ENCODE results near the gene ALDH1L1.

Gene ALDH1L1

DNA sequence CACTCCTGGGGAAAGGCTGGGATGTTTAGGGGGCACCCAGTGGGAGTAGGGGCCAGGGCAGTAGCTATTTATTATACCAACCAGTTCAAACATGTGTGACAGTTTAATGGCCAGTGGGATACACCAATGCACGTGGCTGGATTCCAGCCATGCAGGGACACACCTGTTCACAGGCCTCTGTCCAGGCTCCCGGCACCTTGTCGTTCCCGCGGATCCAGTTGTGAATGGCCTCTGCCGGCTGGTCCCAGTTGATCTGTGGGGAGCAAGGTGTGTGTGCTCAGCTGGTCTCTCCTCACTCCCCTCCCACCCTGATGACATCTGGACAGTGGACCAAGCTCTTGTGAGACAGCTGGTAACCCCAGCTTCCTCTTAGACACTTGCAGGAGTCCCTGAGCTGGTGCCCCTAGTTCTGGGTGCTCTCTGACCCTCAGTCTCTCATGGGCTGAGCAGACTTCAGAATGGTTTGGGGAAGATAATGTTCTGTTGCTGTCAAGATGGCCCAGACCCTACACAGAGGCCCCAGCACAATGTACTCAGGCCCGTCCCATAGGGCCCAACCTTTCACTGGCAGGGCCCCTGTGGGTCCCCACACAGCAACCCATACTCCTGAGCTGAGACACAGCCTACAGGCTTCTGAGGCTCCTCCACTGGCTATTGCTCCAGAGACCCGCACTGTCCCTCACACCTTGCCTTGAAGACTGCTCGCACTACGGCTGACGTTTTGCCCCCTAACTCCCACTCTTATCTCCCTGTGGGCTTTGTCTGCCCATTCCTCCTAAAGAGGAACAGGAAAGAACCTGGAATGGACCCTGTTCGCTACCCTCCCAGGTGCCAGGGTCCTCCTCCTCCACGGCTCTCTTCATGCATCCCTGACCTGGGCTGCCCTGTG, 25.8 kb downstream of the ALDH1L1 start:
- no peak overlapping the region for H3K27ac ChIP-seq
- H3K9me3 ChIP-seq = no peaks in the 10 kb centered on the region
- H3K27me3 ChIP-seq = no peaks in the 10 kb centered on the region
- no peaks in the 10 kb centered on the region for H3K4me1 ChIP-seq (ENCODE audit: control insufficient read depth in 1 of 2, insufficient read depth in 1 of 2, low read depth in 1 of 2, low read length in 1 of 2)
- no peak overlapping the region for H3K4me3 ChIP-seq (ENCODE audit: low read depth in 1 of 2, low read length in 1 of 2)
- TF ChIP-seq, protein P1, sequence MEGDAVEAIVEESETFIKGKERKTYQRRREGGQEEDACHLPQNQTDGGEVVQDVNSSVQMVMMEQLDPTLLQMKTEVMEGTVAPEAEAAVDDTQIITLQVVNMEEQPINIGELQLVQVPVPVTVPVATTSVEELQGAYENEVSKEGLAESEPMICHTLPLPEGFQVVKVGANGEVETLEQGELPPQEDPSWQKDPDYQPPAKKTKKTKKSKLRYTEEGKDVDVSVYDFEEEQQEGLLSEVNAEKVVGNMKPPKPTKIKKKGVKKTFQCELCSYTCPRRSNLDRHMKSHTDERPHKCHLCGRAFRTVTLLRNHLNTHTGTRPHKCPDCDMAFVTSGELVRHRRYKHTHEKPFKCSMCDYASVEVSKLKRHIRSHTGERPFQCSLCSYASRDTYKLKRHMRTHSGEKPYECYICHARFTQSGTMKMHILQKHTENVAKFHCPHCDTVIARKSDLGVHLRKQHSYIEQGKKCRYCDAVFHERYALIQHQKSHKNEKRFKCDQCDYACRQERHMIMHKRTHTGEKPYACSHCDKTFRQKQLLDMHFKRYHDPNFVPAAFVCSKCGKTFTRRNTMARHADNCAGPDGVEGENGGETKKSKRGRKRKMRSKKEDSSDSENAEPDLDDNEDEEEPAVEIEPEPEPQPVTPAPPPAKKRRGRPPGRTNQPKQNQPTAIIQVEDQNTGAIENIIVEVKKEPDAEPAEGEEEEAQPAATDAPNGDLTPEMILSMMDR (IDR thresholded peaks at IDR 0.05) = no peak
- no peaks in the 10 kb centered on the region for H3K36me3 ChIP-seq

DNA sequence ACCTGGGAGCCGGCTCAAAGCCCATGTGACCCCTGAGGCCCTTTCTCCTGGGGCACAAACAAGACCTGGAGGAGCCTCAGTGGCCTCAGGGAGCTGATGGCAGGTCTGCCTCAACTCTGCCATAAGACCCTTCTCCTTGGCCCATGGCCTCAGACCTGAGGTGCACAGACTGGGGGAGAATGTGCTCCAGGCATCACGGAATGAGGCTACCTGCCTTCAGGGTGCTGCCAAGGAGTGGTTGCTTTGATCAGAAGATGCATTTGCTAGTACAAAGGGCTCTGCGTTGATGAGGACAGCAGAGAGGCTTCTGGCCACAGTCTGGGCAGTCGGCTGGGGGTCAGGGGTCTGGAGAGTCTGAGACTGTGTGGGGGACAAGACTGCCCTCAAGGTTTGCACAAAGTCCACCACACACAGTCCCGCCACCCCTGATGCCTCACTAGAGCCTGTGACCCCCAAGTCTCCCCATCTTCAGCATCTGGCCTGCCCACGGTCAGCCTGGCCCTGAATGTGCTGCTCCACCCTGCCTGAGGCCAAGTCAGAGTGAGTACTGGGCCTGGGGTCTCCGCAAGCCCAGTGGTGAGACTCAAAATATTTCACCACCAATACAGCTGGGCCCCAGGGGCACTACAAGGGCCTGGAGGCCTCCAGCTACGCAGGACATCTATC, 26.6 kb downstream of the ALDH1L1 start:
- H3K27ac ChIP-seq = no peak overlapping the region
- no peaks in the 10 kb centered on the region for H3K4me1 ChIP-seq (ENCODE audit: control insufficient read depth in 1 of 2, insufficient read depth in 1 of 2, low read depth in 1 of 2, low read length in 1 of 2)
- H3K36me3 ChIP-seq = no peaks in the 10 kb centered on the region
- H3K27me3 ChIP-seq = no peaks in the 10 kb centered on the region
- H3K9me3 ChIP-seq = no peaks in the 10 kb centered on the region
- H3K4me3 ChIP-seq (ENCODE audit: low read depth in 1 of 2, low read length in 1 of 2) = no peak overlapping the region
- TF ChIP-seq, protein P1 (IDR thresholded peaks at IDR 0.05) = no peak

DNA sequence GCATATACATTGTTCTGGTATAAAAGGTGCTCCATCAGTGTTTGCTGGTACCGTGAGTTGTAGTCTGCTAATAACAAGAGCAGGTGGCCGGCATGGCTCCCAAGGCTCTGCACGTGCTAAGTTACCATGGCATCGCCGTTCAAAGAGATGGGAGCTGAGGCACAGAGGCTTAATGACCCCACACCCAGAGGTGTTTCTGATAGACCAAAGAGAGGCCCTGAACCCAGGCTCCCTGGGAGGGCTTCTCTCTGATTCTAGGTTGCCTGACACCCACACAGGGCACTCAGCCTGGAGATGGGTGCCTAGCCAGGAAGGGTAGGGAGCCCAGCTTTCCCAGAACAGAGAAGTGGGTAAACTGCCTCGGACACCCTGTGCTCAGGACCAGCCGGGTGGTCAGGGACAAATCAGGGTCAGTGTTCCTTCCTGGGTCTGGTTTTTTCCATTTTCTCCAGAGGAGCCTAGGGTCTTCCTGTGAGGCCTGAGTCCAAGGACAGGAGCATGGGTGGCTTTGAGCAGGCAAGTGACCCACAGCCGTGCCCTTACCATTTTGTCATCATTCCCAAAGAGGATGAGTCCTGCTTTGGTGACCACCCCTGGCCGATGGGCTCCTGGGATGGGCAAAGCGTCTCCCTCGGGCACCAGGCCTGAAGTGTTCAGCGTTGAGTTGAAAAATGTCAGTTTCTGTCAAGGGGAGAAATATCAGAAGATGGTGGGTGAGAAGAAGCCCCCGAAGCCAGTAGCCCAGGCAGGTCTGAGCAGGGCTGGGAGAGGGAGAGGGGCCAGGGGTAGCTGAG, 27.3 kb downstream of the ALDH1L1 start:
- Histone ChIP-seq H3K36me3 (no peaks in the 10 kb centered on the region), H3K27ac (no peak overlapping the region), H3K4me1 (ENCODE audit: control insufficient read depth in 1 of 2, insufficient read depth in 1 of 2, low read depth in 1 of 2, low read length in 1 of 2) (no peaks in the 10 kb centered on the region), H3K9me3 (no peaks in the 10 kb centered on the region), H3K27me3 (no peaks in the 10 kb centered on the region), H3K4me3 (ENCODE audit: low read depth in 1 of 2, low read length in 1 of 2) (no peak overlapping the region)
- TF ChIP-seq, protein P1 (IDR thresholded peaks at IDR 0.05) = no peak

DNA sequence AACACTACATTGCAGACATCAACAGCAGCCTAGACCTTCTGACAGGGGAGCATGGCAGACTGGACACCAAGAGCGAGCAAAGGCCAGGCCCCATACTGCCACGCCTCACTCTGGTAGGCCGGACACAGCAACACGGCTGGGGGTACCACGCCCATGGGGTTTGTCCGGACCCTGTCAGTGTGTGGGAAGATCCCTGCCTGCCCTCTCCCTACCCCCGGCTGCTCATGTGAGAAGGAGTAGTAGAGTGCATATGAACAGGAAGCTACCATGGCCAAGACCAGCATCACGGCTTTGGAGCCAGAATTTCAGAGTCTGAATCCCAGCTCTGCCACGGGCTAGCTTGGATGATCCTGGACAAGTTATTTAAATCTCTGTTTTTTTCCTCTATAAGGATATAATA, 27.9 kb downstream of the ALDH1L1 start:
- no peaks in the 10 kb centered on the region for H3K9me3 ChIP-seq
- no peaks in the 10 kb centered on the region for H3K36me3 ChIP-seq
- H3K4me3 ChIP-seq (ENCODE audit: low read depth in 1 of 2, low read length in 1 of 2) = no peak overlapping the region
- no peak overlapping the region for H3K27ac ChIP-seq
- no peaks in the 10 kb centered on the region for H3K4me1 ChIP-seq (ENCODE audit: control insufficient read depth in 1 of 2, insufficient read depth in 1 of 2, low read depth in 1 of 2, low read length in 1 of 2)
- TF ChIP-seq, protein P1 (IDR thresholded peaks at IDR 0.05) = no peak
- no peaks in the 10 kb centered on the region for H3K27me3 ChIP-seq

DNA sequence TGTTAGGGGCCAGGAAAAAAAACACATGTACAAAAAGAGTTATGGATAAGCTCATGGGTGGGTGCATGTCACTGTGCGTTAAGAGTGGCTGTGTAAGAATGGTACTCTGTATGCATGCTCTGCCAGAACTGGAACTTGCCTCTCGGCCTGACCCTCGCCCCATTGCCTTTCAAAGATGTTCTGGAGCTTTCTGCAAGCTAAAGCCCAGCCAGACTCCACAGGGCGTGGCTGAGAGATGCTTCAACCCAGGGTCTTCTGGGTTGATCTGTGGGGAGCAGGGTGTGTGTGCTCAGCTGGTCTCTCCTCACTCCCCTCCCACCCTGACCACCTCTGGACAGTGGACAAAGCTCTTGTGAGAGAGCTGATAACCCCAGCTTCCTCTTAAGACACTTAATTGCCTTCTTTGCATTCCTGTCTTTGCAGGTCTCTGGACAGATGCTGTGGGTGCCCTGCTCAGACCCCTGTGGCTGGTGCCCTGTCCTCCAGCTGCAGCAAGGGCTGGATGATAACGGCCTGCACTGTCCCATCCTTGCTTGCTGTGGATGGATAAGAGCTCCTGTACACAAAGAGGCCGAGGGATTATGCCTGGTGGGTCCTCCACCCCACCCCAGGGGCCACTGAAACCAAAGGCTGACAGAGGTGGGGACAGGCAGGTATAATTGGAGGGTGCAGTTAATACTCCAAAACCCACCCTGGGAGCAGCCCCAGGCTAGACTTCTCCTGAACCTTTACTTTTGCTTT, 28.7 kb downstream of the ALDH1L1 start:
- H3K27ac ChIP-seq = no peak overlapping the region
- TF ChIP-seq, protein P1 (IDR thresholded peaks at IDR 0.05) = no peak
- H3K36me3 ChIP-seq = no peaks in the 10 kb centered on the region
- H3K27me3 ChIP-seq = no peaks in the 10 kb centered on the region
- no peak overlapping the region for H3K4me3 ChIP-seq (ENCODE audit: low read depth in 1 of 2, low read length in 1 of 2)
- H3K4me1 ChIP-seq (ENCODE audit: control insufficient read depth in 1 of 2, insufficient read depth in 1 of 2, low read depth in 1 of 2, low read length in 1 of 2) = no peaks in the 10 kb centered on the region
- H3K9me3 ChIP-seq = no peaks in the 10 kb centered on the region

Measured in neutrophil (primary cell).